OCI-LY7 (cell line): ENCODE data around the gene ZNF189. TPM values are rescaled to one million over a fixed set of nuclear protein-coding genes. Genes with fewer than 3 reads are reported as not detected.

Experiments
- BruUV-seq: library from RNA; stranded (reverse); fragments of 400-500 nt; replicated peaks from 2 replicates; lab custom pipeline; 2021; lab: Mats Ljungman, UMichigan
- CTCF ChIA-PET: fragments of 300-600 bp; sonication (Branson Sonifier 250); formaldehyde crosslinking; loops from one replicate; lab custom pipeline; 2022; ENCODE audit warnings: antibody characterized with exemption; ENCODE audit not compliant: unreplicated experiment; lab: Charles Lee
- POLR2A ChIA-PET: fragments of 300-600 bp; sonication (Branson Sonifier 250); formaldehyde crosslinking; loops from one replicate; lab custom pipeline; 2022; ENCODE audit warnings: antibody characterized with exemption; lab: Charles Lee
- DNase-seq: peaks from one replicate; pipeline ENCODE4 v3.0.0-alpha.2; 2015; ENCODE audit warnings: low spot score
- H2AFZ ChIP-seq: fragments of 200-600 bp; sonication (generic), shearing (Covaris generic); 2 replicates; pipeline ENCODE4 v1.6.1; 2014; ENCODE audit warnings: mild to moderate bottlenecking, antibody characterized with exemption, low read length, moderate library complexity
- H3K27ac ChIP-seq: fragments of 200-600 bp; sonication (generic); 2 replicates; pipeline ENCODE4 v1.5.1; 2014; ENCODE audit warnings: mixed run types, low read depth, mild to moderate bottlenecking, moderate library complexity, low read length, inconsistent platforms; ENCODE audit not compliant: poor library complexity, severe bottlenecking
- H3K36me3 ChIP-seq: fragments of 200-600 bp; sonication (generic); 2 replicates; pipeline ENCODE4 v1.6.1; 2014; ENCODE audit warnings: mild to moderate bottlenecking, antibody characterized with exemption, low read length, moderate library complexity, mixed read lengths; ENCODE audit not compliant: insufficient read depth
- H3K4me1 ChIP-seq: fragments of 200-600 bp; sonication (generic); 2 replicates; pipeline ENCODE4 v1.5.1; 2014; ENCODE audit warnings: mild to moderate bottlenecking, low read length; ENCODE audit not compliant: insufficient read depth, poor library complexity, severe bottlenecking
- H3K4me2 ChIP-seq: fragments of 200-600 bp; sonication (generic); 2 replicates; pipeline ENCODE4 v1.6.1; 2014; ENCODE audit warnings: mild to moderate bottlenecking, low read length
- H3K4me3 ChIP-seq: fragments of 200-600 bp; sonication (generic); 2 replicates; pipeline ENCODE4 v1.5.1; 2014; ENCODE audit warnings: mild to moderate bottlenecking, low read depth, low read length; ENCODE audit not compliant: poor library complexity, severe bottlenecking
- H3K79me2 ChIP-seq: fragments of 200-600 bp; sonication (generic); 2 replicates; pipeline ENCODE4 v1.6.1; 2016; ENCODE audit warnings: low read depth, mild to moderate bottlenecking, low read length, moderate library complexity, mixed read lengths; ENCODE audit not compliant: insufficient read depth
- H3K9me2 ChIP-seq: fragments of 200-600 bp; sonication (generic); 2 replicates; pipeline ENCODE4 v1.6.1; 2016; ENCODE audit warnings: mild to moderate bottlenecking, low read length, mixed read lengths; ENCODE audit not compliant: insufficient read depth
- H3K9me3 ChIP-seq: fragments of 200-600 bp; sonication (generic); 2 replicates; pipeline ENCODE4 v1.6.1; 2014; ENCODE audit warnings: mild to moderate bottlenecking, mixed run types, low read length, mixed read lengths
- H4K20me1 ChIP-seq: fragments of 200-600 bp; sonication (generic); 2 replicates; pipeline ENCODE4 v1.6.1; 2014; ENCODE audit warnings: mild to moderate bottlenecking, antibody characterized with exemption, low read length, moderate library complexity, mixed read lengths; ENCODE audit not compliant: insufficient read depth
- EZH2phosphoT487 ChIP-seq: fragments of 200-600 bp; sonication (generic); IDR thresholded peaks from 2 replicates; pipeline ENCODE4 v1.6.1; 2018; ENCODE audit warnings: low read depth, borderline replicate concordance, mild to moderate bottlenecking, mixed run types, antibody characterized with exemption, low read length, moderate library complexity, mixed read lengths
- intact Hi-C: fragments of 100-400 bp; cut with micrococcal nuclease; formaldehyde crosslinking; loops from one replicate; pipeline ENCODE4 v1.10.0; 2022; ENCODE audit not compliant: unreplicated experiment
- total RNA-seq, 2 experiments: library from RNA; depleted of rRNA in 1 of 2; stranded (reverse); fragments of >200 nt in 1 of 2; shearing (Covaris generic) in 1 of 2; gene quantifications; 2 replicates each; pipeline ENCODE4 v1.2.3, GENCODE V29; 2014 to 2022
- TF ChIP-seq, protein P1 (sequence below): fragments of 200-600 bp; sonication (generic); conservative IDR thresholded peaks from 2 replicates; pipeline ENCODE4 v1.5.1; 2014; ENCODE audit warnings: mild to moderate bottlenecking, antibody characterized with exemption, low read length, moderate library complexity, mixed read lengths

ZNF189 gene
- total RNA-seq, 2 experiments from 2014 or later, result 11.0 to 17.3 TPM

DNA sequence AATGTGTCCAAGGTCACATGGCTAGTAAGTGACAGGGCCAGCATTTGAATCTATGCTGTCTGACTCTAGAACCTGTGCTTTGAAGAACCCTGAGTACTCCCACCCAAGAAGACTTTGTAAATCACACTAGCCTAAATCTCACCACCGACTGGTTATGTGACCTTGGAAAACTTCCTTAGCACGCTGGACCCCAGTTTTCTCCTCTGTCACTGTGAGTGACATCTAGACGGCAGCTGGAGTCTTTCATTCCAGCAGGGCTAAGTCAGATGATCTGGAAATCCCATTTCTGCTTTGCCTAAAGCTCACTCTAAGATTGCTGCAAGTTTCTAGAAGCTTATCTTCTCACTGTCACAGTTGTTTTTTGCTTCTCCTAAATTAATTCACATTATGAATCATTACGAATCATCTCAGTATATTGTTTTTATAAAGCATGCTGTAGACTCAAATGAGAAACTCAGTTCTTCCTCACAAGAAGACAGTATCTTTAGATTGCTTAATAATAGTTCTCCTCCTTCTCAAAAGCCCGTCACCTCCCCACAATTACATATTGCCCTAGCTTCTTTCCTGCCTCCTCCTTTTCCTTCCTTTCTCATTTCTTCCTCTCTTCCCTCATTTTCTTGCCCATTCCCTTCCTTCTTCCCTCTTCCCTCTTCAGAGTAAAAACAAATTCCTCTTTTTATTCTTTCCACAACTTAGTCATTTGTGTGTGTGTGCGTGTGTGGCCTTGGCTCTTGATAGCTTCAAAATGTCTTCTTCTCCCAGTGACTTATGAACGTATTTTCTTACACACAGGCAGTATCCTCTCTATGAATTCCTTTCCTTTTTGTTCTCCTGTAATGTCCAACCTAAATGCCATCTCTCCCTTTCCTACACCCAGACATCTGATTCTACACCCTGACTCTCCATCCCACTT, 20.1 kb downstream of the ZNF189 start:
- H3K4me1 ChIP-seq, result no peaks in the 10 kb centered on the region
- no peak overlapping the region for H2AFZ ChIP-seq
- H4K20me1 ChIP-seq, result no peaks in the 10 kb centered on the region
- ChIA-PET POLR2A (no interaction called here), CTCF (no interaction called here)
- no peaks in the 10 kb centered on the region for H3K79me2 ChIP-seq
- no peak overlapping the region for H3K4me2 ChIP-seq
- no peak for TF ChIP-seq EZH2phosphoT487
- TF ChIP-seq, protein P1, sequence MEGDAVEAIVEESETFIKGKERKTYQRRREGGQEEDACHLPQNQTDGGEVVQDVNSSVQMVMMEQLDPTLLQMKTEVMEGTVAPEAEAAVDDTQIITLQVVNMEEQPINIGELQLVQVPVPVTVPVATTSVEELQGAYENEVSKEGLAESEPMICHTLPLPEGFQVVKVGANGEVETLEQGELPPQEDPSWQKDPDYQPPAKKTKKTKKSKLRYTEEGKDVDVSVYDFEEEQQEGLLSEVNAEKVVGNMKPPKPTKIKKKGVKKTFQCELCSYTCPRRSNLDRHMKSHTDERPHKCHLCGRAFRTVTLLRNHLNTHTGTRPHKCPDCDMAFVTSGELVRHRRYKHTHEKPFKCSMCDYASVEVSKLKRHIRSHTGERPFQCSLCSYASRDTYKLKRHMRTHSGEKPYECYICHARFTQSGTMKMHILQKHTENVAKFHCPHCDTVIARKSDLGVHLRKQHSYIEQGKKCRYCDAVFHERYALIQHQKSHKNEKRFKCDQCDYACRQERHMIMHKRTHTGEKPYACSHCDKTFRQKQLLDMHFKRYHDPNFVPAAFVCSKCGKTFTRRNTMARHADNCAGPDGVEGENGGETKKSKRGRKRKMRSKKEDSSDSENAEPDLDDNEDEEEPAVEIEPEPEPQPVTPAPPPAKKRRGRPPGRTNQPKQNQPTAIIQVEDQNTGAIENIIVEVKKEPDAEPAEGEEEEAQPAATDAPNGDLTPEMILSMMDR, result no peak
- no peaks in the 10 kb centered on the region for H3K9me3 ChIP-seq
- BruUV-seq, result no TSS peak
- no peaks in the 10 kb centered on the region for H3K9me2 ChIP-seq
- intact Hi-C loops, result no loop called here
- H3K27ac ChIP-seq, result no peak overlapping the region
- no peaks in the 10 kb centered on the region for H3K36me3 ChIP-seq
- DNase-seq, result no peak
- H3K4me3 ChIP-seq, result no peak overlapping the region

GRCh38 chr9:101419863-101420262, 21.2 kb downstream of the ZNF189 start:
- intact Hi-C loops, result no loop called here
- Histone ChIP-seq H3K36me3 (no peaks in the 10 kb centered on the region), H3K4me3 (no peak overlapping the region), H3K9me2 (no peaks in the 10 kb centered on the region), H3K9me3 (no peaks in the 10 kb centered on the region), H3K27ac (no peak overlapping the region), H4K20me1 (no peaks in the 10 kb centered on the region), H3K4me1 (no peaks in the 10 kb centered on the region), H3K4me2 (no peak overlapping the region), H2AFZ (no peak overlapping the region), H3K79me2 (no peaks in the 10 kb centered on the region)
- BruUV-seq, result no TSS peak
- TF ChIP-seq, protein P1, result no peak
- TF ChIP-seq EZH2phosphoT487, result no peak
- CTCF ChIA-PET, result no interaction called here
- DNase-seq, result no peak
- POLR2A ChIA-PET, result interaction anchor here (1.5 kb wide), 1 partner anchor 13 kb away, joined by 6 read pairs; no protein-coding TSS in a partner anchor

- H3K9me3 ChIP-seq, result no peaks in the 10 kb centered on the region
- no peaks in the 10 kb centered on the region for H3K36me3 ChIP-seq
- H2AFZ ChIP-seq, result no peak overlapping the region
- no TSS peak for BruUV-seq
- H3K4me3 ChIP-seq, result no peak overlapping the region
- ChIA-PET CTCF (no interaction called here), POLR2A (no interaction called here)
- H3K4me2 ChIP-seq, result no peak overlapping the region
- no peaks in the 10 kb centered on the region for H3K79me2 ChIP-seq
- intact Hi-C loops, result no loop called here
- no peaks in the 10 kb centered on the region for H4K20me1 ChIP-seq
- no peak overlapping the region for H3K27ac ChIP-seq
- H3K9me2 ChIP-seq, result no peaks in the 10 kb centered on the region
- TF ChIP-seq, protein P1, result no peak
- no peak for TF ChIP-seq EZH2phosphoT487
- no peak for DNase-seq
- no peaks in the 10 kb centered on the region for H3K4me1 ChIP-seq
These were observed 23.0 kb downstream of the ZNF189 start for GRCh38 chr9:101421653-101422065.
